ENCODE data around the gene KMT2B.

The KMT2B gene

DNA sequence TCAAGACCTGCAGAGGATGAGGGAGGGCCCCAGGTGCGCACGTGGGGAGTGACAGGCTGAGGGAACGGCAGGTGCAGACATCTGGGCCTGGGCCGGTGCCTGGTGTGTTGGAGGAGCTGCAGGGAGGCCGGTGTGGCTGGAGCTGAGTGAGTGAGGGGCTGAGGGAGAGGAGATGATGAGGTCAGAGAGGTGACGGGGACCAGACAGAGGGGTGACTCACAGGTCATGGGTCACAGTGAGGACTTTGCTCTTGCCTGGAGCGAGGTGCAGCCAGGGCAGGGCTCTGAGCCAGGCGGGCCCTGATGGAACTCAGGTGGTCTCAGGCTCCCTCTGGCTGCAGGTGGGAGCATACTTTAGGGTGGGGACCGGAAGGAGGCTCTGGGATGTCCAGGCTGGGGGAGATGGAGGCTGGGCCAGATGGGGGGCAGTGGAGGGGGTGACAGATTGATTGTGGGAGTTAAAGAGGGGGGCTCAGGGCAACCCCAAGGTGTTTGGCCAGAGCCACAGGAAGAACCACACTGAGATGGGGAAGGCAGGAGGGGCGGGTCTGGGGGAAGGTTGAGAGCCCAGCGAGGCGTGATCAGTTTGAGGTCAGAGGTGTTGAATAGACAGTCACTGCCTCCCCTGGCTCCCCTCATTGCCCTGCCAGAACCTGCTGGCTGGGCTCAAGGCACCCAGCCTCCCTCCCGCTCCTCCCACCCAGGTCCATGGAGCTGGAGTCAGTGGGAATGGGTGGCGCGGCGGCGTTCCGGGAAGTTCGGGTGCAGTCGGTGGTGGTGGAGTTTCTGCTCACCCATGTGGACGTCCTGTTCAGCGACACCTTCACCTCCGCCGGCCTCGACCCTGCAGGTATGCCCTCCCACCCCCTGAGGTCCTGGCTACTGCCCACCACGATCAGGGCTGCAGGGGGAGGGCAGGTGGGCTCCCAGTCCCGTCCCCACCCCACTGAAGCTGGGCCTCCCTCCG is 65.9 kb downstream of the KMT2B start:
- TF ChIP-seq RAD21 (IDR thresholded peaks at IDR 0.05; ENCODE audit: low read depth) (no peak), YY1 (IDR thresholded peaks at IDR 0.05; ENCODE audit: low read depth) (no peak), EGR1 (IDR thresholded peaks at IDR 0.05) (no peak), FOXM1 (IDR thresholded peaks at IDR 0.05; ENCODE audit: borderline replicate concordance, low read depth) (no peak), CEBPB (IDR thresholded peaks at IDR 0.05) (no peak), TAF1 (IDR thresholded peaks at IDR 0.05; ENCODE audit: low read depth) (no peak), ZBTB7A (IDR thresholded peaks at IDR 0.05; ENCODE audit: low read depth) (no peak)
- TF ChIP-seq, protein P1, sequence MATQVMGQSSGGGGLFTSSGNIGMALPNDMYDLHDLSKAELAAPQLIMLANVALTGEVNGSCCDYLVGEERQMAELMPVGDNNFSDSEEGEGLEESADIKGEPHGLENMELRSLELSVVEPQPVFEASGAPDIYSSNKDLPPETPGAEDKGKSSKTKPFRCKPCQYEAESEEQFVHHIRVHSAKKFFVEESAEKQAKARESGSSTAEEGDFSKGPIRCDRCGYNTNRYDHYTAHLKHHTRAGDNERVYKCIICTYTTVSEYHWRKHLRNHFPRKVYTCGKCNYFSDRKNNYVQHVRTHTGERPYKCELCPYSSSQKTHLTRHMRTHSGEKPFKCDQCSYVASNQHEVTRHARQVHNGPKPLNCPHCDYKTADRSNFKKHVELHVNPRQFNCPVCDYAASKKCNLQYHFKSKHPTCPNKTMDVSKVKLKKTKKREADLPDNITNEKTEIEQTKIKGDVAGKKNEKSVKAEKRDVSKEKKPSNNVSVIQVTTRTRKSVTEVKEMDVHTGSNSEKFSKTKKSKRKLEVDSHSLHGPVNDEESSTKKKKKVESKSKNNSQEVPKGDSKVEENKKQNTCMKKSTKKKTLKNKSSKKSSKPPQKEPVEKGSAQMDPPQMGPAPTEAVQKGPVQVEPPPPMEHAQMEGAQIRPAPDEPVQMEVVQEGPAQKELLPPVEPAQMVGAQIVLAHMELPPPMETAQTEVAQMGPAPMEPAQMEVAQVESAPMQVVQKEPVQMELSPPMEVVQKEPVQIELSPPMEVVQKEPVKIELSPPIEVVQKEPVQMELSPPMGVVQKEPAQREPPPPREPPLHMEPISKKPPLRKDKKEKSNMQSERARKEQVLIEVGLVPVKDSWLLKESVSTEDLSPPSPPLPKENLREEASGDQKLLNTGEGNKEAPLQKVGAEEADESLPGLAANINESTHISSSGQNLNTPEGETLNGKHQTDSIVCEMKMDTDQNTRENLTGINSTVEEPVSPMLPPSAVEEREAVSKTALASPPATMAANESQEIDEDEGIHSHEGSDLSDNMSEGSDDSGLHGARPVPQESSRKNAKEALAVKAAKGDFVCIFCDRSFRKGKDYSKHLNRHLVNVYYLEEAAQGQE (IDR thresholded peaks at IDR 0.05; ENCODE audit: low read depth) = no peak
- TF ChIP-seq, protein P2, sequence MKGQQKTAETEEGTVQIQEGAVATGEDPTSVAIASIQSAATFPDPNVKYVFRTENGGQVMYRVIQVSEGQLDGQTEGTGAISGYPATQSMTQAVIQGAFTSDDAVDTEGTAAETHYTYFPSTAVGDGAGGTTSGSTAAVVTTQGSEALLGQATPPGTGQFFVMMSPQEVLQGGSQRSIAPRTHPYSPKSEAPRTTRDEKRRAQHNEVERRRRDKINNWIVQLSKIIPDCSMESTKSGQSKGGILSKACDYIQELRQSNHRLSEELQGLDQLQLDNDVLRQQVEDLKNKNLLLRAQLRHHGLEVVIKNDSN (IDR thresholded peaks at IDR 0.05) = no peak

DNA sequence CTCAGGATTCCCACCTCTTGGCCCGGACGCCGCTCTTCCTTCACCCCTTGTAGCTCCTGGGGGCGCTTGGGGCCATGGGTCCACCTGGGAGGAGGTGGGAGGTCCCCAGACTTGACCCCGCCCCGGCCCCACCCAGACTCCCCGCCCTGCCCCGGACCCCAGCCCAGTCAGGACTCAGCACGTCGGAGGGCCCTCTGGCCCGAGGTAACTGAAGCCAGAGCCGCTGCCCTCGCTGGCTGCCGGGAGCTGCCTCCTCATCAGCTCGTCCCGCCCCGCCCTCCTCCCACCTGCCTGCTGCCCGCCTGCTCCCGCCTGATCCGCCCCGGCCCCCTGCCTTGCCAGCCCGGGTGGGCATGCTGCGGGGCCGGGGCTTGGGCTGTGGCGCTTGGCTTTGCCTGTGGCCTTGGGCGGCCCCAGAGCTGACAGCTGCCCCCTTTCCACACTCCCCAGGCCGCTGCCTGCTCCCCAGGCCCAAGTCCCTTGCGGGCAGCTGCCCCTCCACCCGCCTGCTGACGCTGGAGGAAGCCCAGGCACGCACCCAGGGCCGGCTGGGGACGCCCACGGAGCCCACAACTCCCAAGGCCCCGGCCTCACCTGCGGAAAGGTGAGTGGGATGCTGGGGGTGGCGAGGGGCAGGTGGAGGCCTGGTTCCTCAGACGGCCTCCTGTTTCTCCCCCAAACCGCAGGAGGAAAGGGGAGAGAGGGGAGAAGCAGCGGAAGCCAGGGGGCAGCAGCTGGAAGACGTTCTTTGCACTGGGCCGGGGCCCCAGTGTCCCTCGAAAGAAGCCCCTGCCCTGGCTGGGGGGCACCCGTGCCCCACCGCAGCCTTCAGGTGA is 66.9 kb downstream of the KMT2B start:
- TF ChIP-seq, protein P2 (IDR thresholded peaks at IDR 0.05) = no peak
- no peak for TF ChIP-seq YY1 (IDR thresholded peaks at IDR 0.05; ENCODE audit: low read depth)
- TF ChIP-seq, protein P1 (IDR thresholded peaks at IDR 0.05; ENCODE audit: low read depth) = no peak
- TF ChIP-seq TAF1 (IDR thresholded peaks at IDR 0.05; ENCODE audit: low read depth) = no peak
- no peak for TF ChIP-seq RAD21 (IDR thresholded peaks at IDR 0.05; ENCODE audit: low read depth)
- no peak for TF ChIP-seq FOXM1 (IDR thresholded peaks at IDR 0.05; ENCODE audit: borderline replicate concordance, low read depth)
- no peak for TF ChIP-seq NFIC (IDR thresholded peaks at IDR 0.05)
- no peak for TF ChIP-seq TEAD4 (IDR thresholded peaks at IDR 0.05)
- TF ChIP-seq, protein P3, sequence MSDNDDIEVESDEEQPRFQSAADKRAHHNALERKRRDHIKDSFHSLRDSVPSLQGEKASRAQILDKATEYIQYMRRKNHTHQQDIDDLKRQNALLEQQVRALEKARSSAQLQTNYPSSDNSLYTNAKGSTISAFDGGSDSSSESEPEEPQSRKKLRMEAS (IDR thresholded peaks at IDR 0.05) = no peak
- no peak for TF ChIP-seq ZBTB7A (IDR thresholded peaks at IDR 0.05; ENCODE audit: low read depth)
- TF ChIP-seq EGR1 (IDR thresholded peaks at IDR 0.05) = no peak
- TF ChIP-seq EP300 (IDR thresholded peaks at IDR 0.05; ENCODE audit: borderline replicate concordance) = no peak
- no peak for TF ChIP-seq TCF12 (IDR thresholded peaks at IDR 0.05; ENCODE audit: low read depth)
- no peak for TF ChIP-seq CREB1 (IDR thresholded peaks at IDR 0.05; ENCODE audit: low read depth)
- no peak for TF ChIP-seq CEBPB (IDR thresholded peaks at IDR 0.05)

DNA sequence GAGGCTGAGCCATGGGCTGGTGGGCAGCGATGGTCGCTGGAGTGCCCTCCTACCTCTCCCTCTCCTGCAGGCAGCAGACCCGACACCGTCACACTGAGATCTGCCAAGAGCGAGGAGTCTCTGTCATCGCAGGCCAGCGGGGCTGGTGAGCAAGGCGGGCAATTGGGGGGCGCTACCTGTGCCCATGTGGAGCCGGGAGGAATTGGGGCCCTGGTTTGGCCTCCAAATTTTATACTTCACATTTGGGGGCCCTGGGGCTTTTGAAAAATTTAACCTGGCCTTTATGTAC is 67.5 kb downstream of the KMT2B start:
- TF ChIP-seq TEAD4 (IDR thresholded peaks at IDR 0.05) = no peak
- TF ChIP-seq CREB1 (IDR thresholded peaks at IDR 0.05; ENCODE audit: low read depth) = no peak
- TF ChIP-seq FOXM1 (IDR thresholded peaks at IDR 0.05; ENCODE audit: borderline replicate concordance, low read depth) = no peak
- TF ChIP-seq, protein P3 (IDR thresholded peaks at IDR 0.05) = no peak
- TF ChIP-seq ZBTB7A (IDR thresholded peaks at IDR 0.05; ENCODE audit: low read depth) = no peak
- no peak for TF ChIP-seq NFIC (IDR thresholded peaks at IDR 0.05)
- no peak for TF ChIP-seq RAD21 (IDR thresholded peaks at IDR 0.05; ENCODE audit: low read depth)
- TF ChIP-seq, protein P1 (IDR thresholded peaks at IDR 0.05; ENCODE audit: low read depth) = no peak
- no peak for TF ChIP-seq TAF1 (IDR thresholded peaks at IDR 0.05; ENCODE audit: low read depth)
- no peak for TF ChIP-seq TCF12 (IDR thresholded peaks at IDR 0.05; ENCODE audit: low read depth)
- no peak for TF ChIP-seq EP300 (IDR thresholded peaks at IDR 0.05; ENCODE audit: borderline replicate concordance)
- TF ChIP-seq CEBPB (IDR thresholded peaks at IDR 0.05) = no peak
- no peak for TF ChIP-seq EGR1 (IDR thresholded peaks at IDR 0.05)
- TF ChIP-seq, protein P2 (IDR thresholded peaks at IDR 0.05) = no peak
- no peak for TF ChIP-seq YY1 (IDR thresholded peaks at IDR 0.05; ENCODE audit: low read depth)
